GM12864 (cell line): Measurements from ENCODE around the gene ARHGAP8.

ENCODE experiments used
- DNase-seq: peaks from one replicate; pipeline ENCODE4 v3.0.0-alpha.2; 2011; ENCODE audit warnings: low read depth
- H3K4me3 ChIP-seq: 2 replicates; pipeline ENCODE4 v1.5.1; 2011; ENCODE audit warnings: mild to moderate bottlenecking, low read depth, low read length, control low read depth
- CTCF ChIP-seq: IDR thresholded peaks from 2 replicates; pipeline ENCODE4 v1.5.1; 2011; ENCODE audit warnings: low read depth, mild to moderate bottlenecking, moderate library complexity, low read length, control low read depth, inconsistent platforms; ENCODE audit errors: missing control alignments

Gene ARHGAP8

GRCh38 chr22:44707752-44708151 lies 44.6 kb upstream of the ARHGAP8 start:
- no peak for TF ChIP-seq CTCF
- DNase-seq: no peak
- H3K4me3 ChIP-seq: no peak overlapping the region

GRCh38 chr22:44709881-44710392 lies 42.4 kb upstream of the ARHGAP8 start:
- H3K4me3 ChIP-seq: no peak overlapping the region
- no peak for DNase-seq
- TF ChIP-seq CTCF: no peak

GRCh38 chr22:44710474-44711240 lies 41.7 kb upstream of the ARHGAP8 start:
- no peak for TF ChIP-seq CTCF
- H3K4me3 ChIP-seq: no peak overlapping the region
- no peak for DNase-seq

- DNase-seq: no peak
- no peak overlapping the region for H3K4me3 ChIP-seq
- TF ChIP-seq CTCF: no peak
Observed at GRCh38 chr22:44711241-44711560, 41.2 kb upstream of the ARHGAP8 start.

- no peak for TF ChIP-seq CTCF
- H3K4me3 ChIP-seq: no peak overlapping the region
- DNase-seq: no peak
Observed at GRCh38 chr22:44711690-44712555, 40.5 kb upstream of the ARHGAP8 start.

- no peak for TF ChIP-seq CTCF
- no peak overlapping the region for H3K4me3 ChIP-seq
- DNase-seq: no peak
Observed at GRCh38 chr22:44712962-44713361, 39.4 kb upstream of the ARHGAP8 start.
